SU-DHL-6 (cell line): ENCODE measurements around the gene PPM1H.

ENCODE experiments used
- H2AFZ ChIP-seq: fragments of 200-600 bp; sonication (generic); 2 replicates; pipeline ENCODE4 v1.6.1; 2014; ENCODE audit warnings: low read depth, mild to moderate bottlenecking, moderate library complexity, mixed read lengths, antibody characterized with exemption, low read length; ENCODE audit not compliant: severe bottlenecking
- H3F3A ChIP-seq: fragments of 200-600 bp; shearing (Covaris generic); 2 replicates; pipeline ENCODE4 v1.6.0; 2016; ENCODE audit warnings: antibody characterized with exemption, mild to moderate bottlenecking; ENCODE audit not compliant: insufficient read depth
- H3K27ac ChIP-seq: fragments of 200-600 bp; sonication (generic); 2 replicates; pipeline ENCODE4 v1.5.1; 2016; ENCODE audit warnings: low read depth, mild to moderate bottlenecking, low read length, moderate library complexity, mixed read lengths
- H3K27me3 ChIP-seq: fragments of 200-600 bp; sonication (generic), shearing (Covaris generic); 2 replicates; pipeline ENCODE4 v1.6.0; 2014; ENCODE audit warnings: mild to moderate bottlenecking, low read length
- H3K36me3 ChIP-seq: fragments of 200-600 bp; sonication (generic); 2 replicates; pipeline ENCODE4 v1.6.1; 2014; ENCODE audit warnings: mild to moderate bottlenecking, low read length, mixed read lengths
- H3K4me2 ChIP-seq: fragments of 300-600, 200-600 bp; shearing (Covaris generic), sonication (generic); 2 replicates; pipeline ENCODE4 v1.6.0; 2014; ENCODE audit warnings: low read length, low read depth, mild to moderate bottlenecking; ENCODE audit not compliant: poor library complexity, severe bottlenecking
- H3K4me3 ChIP-seq: fragments of 200-600 bp; sonication (generic); 2 replicates; pipeline ENCODE4 v1.5.1; 2014; ENCODE audit warnings: antibody characterized with exemption, low read length, mild to moderate bottlenecking, mixed read lengths; ENCODE audit not compliant: insufficient read depth, poor library complexity, severe bottlenecking
- H3K79me2 ChIP-seq: fragments of 200-600 bp; sonication (generic); 2 replicates; pipeline ENCODE4 v1.6.1; 2014; ENCODE audit warnings: mild to moderate bottlenecking, low read length, moderate library complexity; ENCODE audit not compliant: insufficient read depth
- H3K9ac ChIP-seq: fragments of 200-600 bp; sonication (generic); 2 replicates; pipeline ENCODE4 v1.7.0; 2014; ENCODE audit warnings: mild to moderate bottlenecking, low read length
- H3K9me2 ChIP-seq: fragments of 200-600 bp; sonication (generic); replicated peaks from 2 replicates; pipeline ENCODE4 v1.6.1; 2014; ENCODE audit warnings: low read length; ENCODE audit not compliant: insufficient read depth
- H3K9me3 ChIP-seq: fragments of 200-600 bp; sonication (generic); 2 replicates; pipeline ENCODE4 v1.6.1; 2014; ENCODE audit warnings: low read length, mixed read lengths; ENCODE audit not compliant: insufficient read depth
- H4K20me1 ChIP-seq: fragments of 200-600 bp; sonication (generic); 2 replicates; pipeline ENCODE4 v1.6.1; 2014; ENCODE audit warnings: low read depth, mild to moderate bottlenecking, antibody characterized with exemption, low read length, moderate library complexity, mixed read lengths
- CTCF ChIP-seq: fragments of 200-600 bp; sonication (generic); IDR thresholded peaks from one replicate; pipeline ENCODE4 v1.5.1; 2017; ENCODE audit warnings: antibody characterized with exemption, mild to moderate bottlenecking, low read length, moderate library complexity; ENCODE audit not compliant: insufficient read depth, poor library complexity, severe bottlenecking
- EZH2phosphoT487 ChIP-seq: fragments of 200-600 bp; sonication (generic), shearing (Covaris generic); conservative IDR thresholded peaks from 2 replicates; pipeline ENCODE4 v1.6.1; 2018; ENCODE audit warnings: mild to moderate bottlenecking, antibody characterized with exemption, low read length, moderate library complexity, mixed read lengths

Gene PPM1H

GRCh38 chr12:62781136-62781880, 153.6 kb downstream of the PPM1H start:
- no peak overlapping the region for H3K9ac ChIP-seq
- H3K79me2 ChIP-seq: no peaks in the 10 kb centered on the region
- H3F3A ChIP-seq: no peaks in the 10 kb centered on the region
- no peak overlapping the region for H3K4me3 ChIP-seq
- no peaks in the 10 kb centered on the region for H3K9me3 ChIP-seq
- no peak overlapping the region for H3K4me2 ChIP-seq
- H4K20me1 ChIP-seq: no peaks in the 10 kb centered on the region
- H3K27me3 ChIP-seq: no peaks in the 10 kb centered on the region
- H3K9me2 ChIP-seq: no peaks in the 10 kb centered on the region
- H3K36me3 ChIP-seq: no peaks in the 10 kb centered on the region
- H3K27ac ChIP-seq: no peak overlapping the region
- H2AFZ ChIP-seq: no peak overlapping the region
- TF ChIP-seq CTCF (no peak), EZH2phosphoT487 (no peak)

GRCh38 chr12:62779488-62779887, 155.5 kb downstream of the PPM1H start:
- TF ChIP-seq EZH2phosphoT487 (no peak), CTCF (no peak)
- H3K27me3 ChIP-seq: no peaks in the 10 kb centered on the region
- H3K9me2 ChIP-seq: no peaks in the 10 kb centered on the region
- H3K4me2 ChIP-seq: no peak overlapping the region
- no peak overlapping the region for H3K4me3 ChIP-seq
- no peak overlapping the region for H3K27ac ChIP-seq
- no peak overlapping the region for H2AFZ ChIP-seq
- H3K36me3 ChIP-seq: no peaks in the 10 kb centered on the region
- no peaks in the 10 kb centered on the region for H3K9me3 ChIP-seq
- no peaks in the 10 kb centered on the region for H3K79me2 ChIP-seq
- no peaks in the 10 kb centered on the region for H3F3A ChIP-seq
- no peak overlapping the region for H3K9ac ChIP-seq
- H4K20me1 ChIP-seq: no peaks in the 10 kb centered on the region

- Histone ChIP-seq H3K9me3 (no peaks in the 10 kb centered on the region), H3K36me3 (no peaks in the 10 kb centered on the region)
- no peak for TF ChIP-seq CTCF
- no peak for TF ChIP-seq EZH2phosphoT487
Observed at GRCh38 chr12:62778187-62778586, 156.8 kb downstream of the PPM1H start.

More at GRCh38 chr12:62778187-62778586, 156.8 kb downstream of the PPM1H start:
- Histone ChIP-seq H3K79me2 (no peaks in the 10 kb centered on the region), H3K27ac (no peak overlapping the region), H3K4me3 (no peak overlapping the region), H3F3A (no peaks in the 10 kb centered on the region), H3K9me2 (no peaks in the 10 kb centered on the region), H2AFZ (no peak overlapping the region), H4K20me1 (no peaks in the 10 kb centered on the region), H3K27me3 (no peaks in the 10 kb centered on the region), H3K4me2 (no peak overlapping the region), H3K9ac (no peak overlapping the region)
